ENCODE data around the gene GRIA1.

GRIA1 gene

GRCh38 chr5:153613144-153613543 is 122.7 kb downstream of the GRIA1 start:
- DNase-seq (ENCODE audit: low read depth), result no peak

- DNase-seq (ENCODE audit: low read depth), result no peak
Measured at GRCh38 chr5:153613672-153614071, 123.2 kb downstream of the GRIA1 start.

- DNase-seq (ENCODE audit: low read depth), result no peak
Measured at GRCh38 chr5:153617190-153617589, 126.7 kb downstream of the GRIA1 start.

GRCh38 chr5:153618307-153618706 is 127.8 kb downstream of the GRIA1 start:
- no peak for DNase-seq (ENCODE audit: low read depth)

GRCh38 chr5:153618867-153619266 is 128.4 kb downstream of the GRIA1 start:
- no peak for DNase-seq (ENCODE audit: low read depth)

- DNase-seq (ENCODE audit: low read depth), result no peak
Measured at GRCh38 chr5:153619771-153620170, 129.3 kb downstream of the GRIA1 start.

- DNase-seq (ENCODE audit: low read depth), result no peak
Measured at GRCh38 chr5:153623124-153623523, 132.7 kb downstream of the GRIA1 start.

- no peak for DNase-seq (ENCODE audit: low read depth)
Measured at GRCh38 chr5:153623751-153624450, 133.4 kb downstream of the GRIA1 start.

GRCh38 chr5:153624451-153624765 is 133.9 kb downstream of the GRIA1 start:
- no peak for DNase-seq (ENCODE audit: low read depth)

- no peak for DNase-seq (ENCODE audit: low read depth)
Measured at GRCh38 chr5:153625826-153626354, 135.4 kb downstream of the GRIA1 start.

GRCh38 chr5:153626836-153627235 is 136.4 kb downstream of the GRIA1 start:
- DNase-seq (ENCODE audit: low read depth), result no peak

- no peak for DNase-seq (ENCODE audit: low read depth)
Measured at GRCh38 chr5:153629027-153629895, 138.8 kb downstream of the GRIA1 start.

- DNase-seq (ENCODE audit: low read depth), result no peak
Measured at GRCh38 chr5:153630546-153630945, 140.1 kb downstream of the GRIA1 start.

GRCh38 chr5:153632748-153633290 is 142.3 kb downstream of the GRIA1 start:
- no peak for DNase-seq (ENCODE audit: low read depth)

- DNase-seq (ENCODE audit: low read depth), result no peak
Measured at GRCh38 chr5:153636670-153637451, 146.4 kb downstream of the GRIA1 start.

GRCh38 chr5:153640293-153640692 is 149.8 kb downstream of the GRIA1 start:
- no peak for DNase-seq (ENCODE audit: low read depth)

- DNase-seq (ENCODE audit: low read depth), result no peak
Measured at GRCh38 chr5:153641183-153641688, 150.8 kb downstream of the GRIA1 start.

GRCh38 chr5:153654504-153655200 is 164.2 kb downstream of the GRIA1 start:
- DNase-seq (ENCODE audit: low read depth), result no peak

GRCh38 chr5:153655201-153655510 is 164.7 kb downstream of the GRIA1 start:
- no peak for DNase-seq (ENCODE audit: low read depth)

- no peak for DNase-seq (ENCODE audit: low read depth)
Measured at GRCh38 chr5:153658149-153658548, 167.7 kb downstream of the GRIA1 start.

GRCh38 chr5:153658606-153659005 is 168.1 kb downstream of the GRIA1 start:
- DNase-seq (ENCODE audit: low read depth), result no peak

Data from T-helper 22 cell (primary cell).